ENCODE results near the gene SPACA7.

- TF ChIP-seq CTCF (IDR thresholded peaks at IDR 0.05) = no peak
- no peak for TF ChIP-seq EP300 (IDR thresholded peaks at IDR 0.05)
Measured at GRCh38 chr13:112464720-112465119, 88.6 kb downstream of the SPACA7 start.
